Endothelial cell of umbilical vein (primary cell): ENCODE data around the gene TICAM1. TPM values are rescaled to one million over a fixed set of nuclear protein-coding genes. Genes with fewer than 3 reads are reported as not detected.

Experiments
- BruUV-seq: library from RNA; stranded (reverse); fragments of 400-500 nt; replicated peaks from 2 replicates; lab custom pipeline; 2021; lab: Mats Ljungman, UMichigan
- CTCF ChIA-PET: fragments of 300-600, 350-600 bp; sonication (Branson Sonifier 250); formaldehyde crosslinking; loops from one replicate; lab custom pipeline; 2021; ENCODE audit warnings: antibody characterized with exemption, inconsistent platforms; lab: Charles Lee
- POLR2A ChIA-PET: fragments of 300-600, 350-600 bp; sonication (Branson Sonifier 250); formaldehyde crosslinking; loops from one replicate; lab custom pipeline; 2021; ENCODE audit warnings: antibody characterized with exemption, inconsistent platforms; lab: Charles Lee
- DNase-seq: peaks from one replicate; pipeline ENCODE4 v3.0.0-alpha.2; 2011; ENCODE audit warnings: low read depth, low spot score
- FAIRE-seq: peaks from 2 replicates; lab custom pipeline; 2011; peaks lifted over from hg19 to GRCh38; lab: Jason Lieb, UNC
- H2AFZ ChIP-seq: 2 replicates; pipeline ENCODE4 v1.6.0; 2012; ENCODE audit warnings: low read depth, low read length, control low read depth, inconsistent platforms
- H3K27ac ChIP-seq: 2 replicates; pipeline ENCODE4 v1.5.1; 2011; ENCODE audit warnings: low read depth, mild to moderate bottlenecking, control low read depth, low read length, moderate library complexity; ENCODE audit not compliant: insufficient read depth
- H3K27me3 ChIP-seq, 2 experiments: 2 replicates each; pipeline versions ENCODE4 v1.6.0 to v1.6.1; 2011; ENCODE audit warnings: low read length in 2 of 2, mixed read lengths in 1 of 2; ENCODE audit not compliant: control insufficient read depth in 2 of 2, insufficient read depth in 2 of 2
- H3K36me3 ChIP-seq, 2 experiments: 2 replicates in 1 of 2; 3 replicates in 1 of 2; pipeline ENCODE4 v1.5.1; 2011; ENCODE audit warnings: low read length in 2 of 2, mild to moderate bottlenecking in 1 of 2, moderate library complexity in 1 of 2; ENCODE audit not compliant: control insufficient read depth in 2 of 2, insufficient read depth in 2 of 2; ENCODE audit errors: extremely low read depth in 1 of 2
- H3K4me1 ChIP-seq: 3 replicates; pipeline ENCODE4 v1.5.1; 2011; ENCODE audit warnings: mild to moderate bottlenecking, low read length; ENCODE audit not compliant: control insufficient read depth, insufficient read depth; ENCODE audit errors: extremely low read depth
- H3K4me2 ChIP-seq: 2 replicates; pipeline ENCODE4 v1.6.1; 2011; ENCODE audit warnings: low read length, control low read depth, mixed read lengths; ENCODE audit not compliant: insufficient read depth
- H3K4me3 ChIP-seq, 3 experiments: fragments of 200-600 bp in 1 of 3; sonication (generic), shearing (Covaris generic) in 1 of 3; replicated peaks in 1 of 3; 2 replicates each; pipeline ENCODE4 v1.5.1; 2011 to 2016; ENCODE audit warnings: control low read depth in 3 of 3, low read length in 3 of 3, mild to moderate bottlenecking in 2 of 3, inconsistent platforms in 1 of 3, low read depth in 1 of 3, moderate library complexity in 1 of 3; ENCODE audit not compliant: insufficient read depth in 1 of 3
- H3K79me2 ChIP-seq: 2 replicates; pipeline ENCODE4 v1.6.0; 2012; ENCODE audit warnings: low read length, inconsistent platforms; ENCODE audit not compliant: control insufficient read depth, insufficient read depth
- H3K9ac ChIP-seq: replicated peaks from 2 replicates; pipeline ENCODE3; 2011; ENCODE audit warnings: low read length, control low read depth; ENCODE audit not compliant: insufficient read depth; ENCODE audit errors: extremely low read depth
- H3K9me1 ChIP-seq: replicated peaks from 3 replicates; pipeline ENCODE4 v1.6.0; 2011; ENCODE audit warnings: mild to moderate bottlenecking, low read length; ENCODE audit not compliant: control insufficient read depth, insufficient read depth; ENCODE audit errors: extremely low read depth
- H3K9me3 ChIP-seq: replicated peaks from 2 replicates; pipeline ENCODE4 v1.5.1; 2012; ENCODE audit warnings: low read length, inconsistent platforms; ENCODE audit not compliant: control insufficient read depth, insufficient read depth
- H4K20me1 ChIP-seq: replicated peaks from 2 replicates; pipeline ENCODE3; 2011; ENCODE audit warnings: mild to moderate bottlenecking, low read length; ENCODE audit not compliant: control insufficient read depth, insufficient read depth; ENCODE audit errors: extremely low read depth
- CTCF ChIP-seq, 2 donors: IDR thresholded peaks; 1 replicate in 1 of 2; 2 replicates in 1 of 2; pipeline ENCODE4 v1.5.1; 2011; ENCODE audit warnings: low read length in 2 of 2, mild to moderate bottlenecking in 2 of 2, moderate library complexity in 2 of 2, control low read depth in 1 of 2, inconsistent platforms in 1 of 2, low read depth in 1 of 2; ENCODE audit not compliant: insufficient read depth in 1 of 2; ENCODE audit errors: extremely low read depth in 1 of 2
- POLR2A ChIP-seq: IDR thresholded peaks from 2 replicates; pipeline ENCODE4 v1.6.1; 2012; ENCODE audit warnings: low read depth, mild to moderate bottlenecking, control low read depth, low read length
- POLR2AphosphoS5 ChIP-seq: IDR thresholded peaks from 2 replicates; pipeline ENCODE4 v1.6.1; 2012; ENCODE audit warnings: low read depth, mild to moderate bottlenecking, control low read depth, low read length, moderate library complexity; ENCODE audit not compliant: insufficient read depth
- dilution Hi-C: fragments of 300-500 bp; cut with MboI; formaldehyde crosslinking; loops from one replicate; pipeline ENCODE4 v1.15.0; 2019; ENCODE audit warnings: low sequenced_read_pairs; ENCODE audit not compliant: extremely low pct_ligation_motif_present
- intact Hi-C: fragments of 100-400 bp; cut with micrococcal nuclease; formaldehyde crosslinking; loops from one replicate; pipeline ENCODE4 v1.10.0; 2022
- polyA plus RNA-seq, 4 experiments: library from polyadenylated mRNA; depleted of rRNA in 3 of 4; stranded (reverse) in 3 of 4; unstranded in 1 of 4; fragments of >200 nt; gene quantifications; 2 replicates each; pipeline versions ENCODE4 v1.2.1 to v1.2.3, GENCODE V29; 2011 to 2012; ENCODE audit warnings: missing spikeins in 1 of 4
- total RNA-seq: library from RNA; stranded (reverse); gene quantifications from 2 replicates; pipeline ENCODE4 v1.2.3, GENCODE V29; 2021

TICAM1 gene
- total and polyA plus RNA-seq, 2 donors (not counting 3 experiments of a cell fraction or from before 2014, with no cell fraction given): 4.8 to 17.6 TPM

- H3K4me2 ChIP-seq: peak within 1 kb of the TSS; percentile 61
- no peaks in the 10 kb centered on the region for H3K9me3 ChIP-seq
- peak within 1 kb of the TSS; percentile 70 to 95 (median 92) for H3K4me3 ChIP-seq
- peaks cover 6% of the 10 kb centered on the region for H3K4me1 ChIP-seq
- DNase-seq (peak; percentile 98), FAIRE-seq (peak; percentile 97)
- peak within 1 kb of the TSS; percentile 70 for H3K9ac ChIP-seq
- dilution Hi-C loops (no loop called here), intact Hi-C loops (loop anchor here (1.0 to 5.0 kb wide), 3 partner anchors 43 to 145 kb away; partner anchors contain the start of gene DPP9)
- ChIA-PET POLR2A (interaction anchor here (0.6 to 1.3 kb wide), 4 partner anchors 45 to 150 kb away, joined by 3 to 8 read pairs (median 4); partner anchors contain the start of gene KDM4B), CTCF (interaction anchor here (0.6 to 11.1 kb wide), 13 partner anchors 8 to 669 kb away, joined by 3 to 176 read pairs (median 4); partner anchors contain the start of genes FEM1A and UHRF1)
- H3K27me3 ChIP-seq: no peaks in the 10 kb centered on the region
- H3K27ac ChIP-seq: peak within 1 kb of the TSS; percentile 49
- H3K79me2 ChIP-seq: peaks cover 31% of the 10 kb centered on the region
- no peaks in the 10 kb centered on the region for H3K36me3 ChIP-seq
- TF ChIP-seq POLR2AphosphoS5 (peak; percentile 56), CTCF (IDR thresholded peaks at IDR 0.05; ENCODE audit: extremely low read depth in 1 of 2, insufficient read depth in 1 of 2, low read depth in 1 of 2, low read length in 2 of 2) (no peak), POLR2A (peak; percentile 43)
- no peaks in the 10 kb centered on the region for H4K20me1 ChIP-seq
- H2AFZ ChIP-seq: peak within 1 kb of the TSS; percentile 77
- no peaks in the 10 kb centered on the region for H3K9me1 ChIP-seq
- BruUV-seq: TSS peak; percentile 19
Measured at GRCh38 chr19:4867534-4868285, 36.2 kb upstream of the TICAM1 start, which contains the start of gene PLIN3. Gene PLIN3 (minus strand): TSS chr19:4867667. CDS start chr19:4861394, 6,273 bp downstream.
